Measurements from ENCODE around the gene FHIT. TPM values are rescaled to one million over a fixed set of nuclear protein-coding genes. Genes with fewer than 3 reads are reported as not detected.

The FHIT gene
- total and polyA plus RNA-seq, 10 of the 15 experiments (the other 5 are each of a cell fraction or from before 2014, with no cell fraction given): 4.2 to 14.9 (median 9.4) TPM

DNA sequence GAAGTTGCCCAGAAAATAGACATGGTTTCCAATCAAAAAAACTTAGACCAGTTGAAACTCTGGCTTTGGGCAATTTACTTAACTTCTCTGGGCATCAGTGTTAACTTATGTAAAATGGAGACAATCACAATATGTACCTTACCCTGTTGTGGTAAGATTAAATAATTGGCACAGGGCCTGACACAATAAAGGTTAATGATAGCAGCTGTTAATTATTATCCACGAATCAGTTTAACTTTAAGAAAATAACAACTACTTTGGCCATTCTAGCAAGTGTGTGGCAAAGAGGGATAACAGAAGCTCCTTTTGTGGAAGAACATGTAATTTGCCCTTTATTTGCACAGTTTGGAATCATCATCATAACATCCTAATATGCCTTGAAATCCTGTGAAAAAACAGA lies 787.6 kb downstream of the FHIT start:
- Histone ChIP-seq H3K4me3 (no peak overlapping the region), H3K4me2 (ENCODE audit: control insufficient read depth, insufficient read depth) (no peak overlapping the region), H2AFZ (ENCODE audit: control insufficient read depth, low read depth, low read length) (no peak overlapping the region), H3K4me1 (ENCODE audit: control insufficient read depth, insufficient read depth, low read length) (no peaks in the 10 kb centered on the region), H3K79me2 (ENCODE audit: control insufficient read depth, insufficient read depth, low read length) (no peaks in the 10 kb centered on the region), H3K9me3 (replicated peaks; ENCODE audit: control insufficient read depth, insufficient read depth, low read length) (no peaks in the 10 kb centered on the region), H3K27ac (ENCODE audit: control insufficient read depth, insufficient read depth) (no peak overlapping the region), H3K9ac (ENCODE audit: control insufficient read depth, insufficient read depth, low read length) (no peak overlapping the region), H3K27me3 (replicated peaks in 1 of 2; ENCODE audit: control insufficient read depth in 2 of 2, insufficient read depth in 2 of 2, low read length in 1 of 2) (no peaks in the 10 kb centered on the region), H4K20me1 (ENCODE audit: control insufficient read depth, insufficient read depth) (no peaks in the 10 kb centered on the region), H3K36me3 (ENCODE audit: control insufficient read depth in 2 of 2, insufficient read depth in 2 of 2, low read length in 1 of 2) (no peaks in the 10 kb centered on the region)
- ChIA-PET SMC1A (ENCODE audit: uncharacterized antibody, unreplicated experiment) (no interaction called here), CTCF (no interaction called here), RAD21 (ENCODE audit: unreplicated experiment) (no interaction called here), POLR2A (no interaction called here)
- FAIRE-seq (no peak), DNase-seq (ENCODE audit: low read depth, low spot score) (no peak), ATAC-seq (no peak)
- in situ Hi-C loops (cut with MboI) (no loop called here), intact Hi-C loops (cut with micrococcal nuclease; ENCODE audit: unreplicated experiment) (no loop called here)
- 0% methylated on average over 1 of the region's 1 CpG for WGBS (ENCODE audit: insufficient coverage, insufficient replicate concordance, low lambda C conversion rate, missing lambda C conversion rate)
- TF ChIP-seq BCL3 (IDR thresholded peaks at IDR 0.05; ENCODE audit: borderline replicate concordance, insufficient read depth, low read depth, low read length, poor library complexity, severe bottlenecking) (no peak), POU2F2 (IDR thresholded peaks at IDR 0.05; ENCODE audit: borderline replicate concordance, low read depth, low read length) (no peak), PRDM15 (CRISPR knock-in tag; IDR thresholded peaks at IDR 0.05) (no peak), RCOR1 (conservative IDR thresholded peaks at IDR 0.05; ENCODE audit: low read depth, low read length) (no peak), TCF7 (IDR thresholded peaks at IDR 0.05; ENCODE audit: borderline replicate concordance) (no peak), IRF5 (IDR thresholded peaks at IDR 0.05; ENCODE audit: borderline replicate concordance) (no peak), RELA (IDR thresholded peaks at IDR 0.05; ENCODE audit: borderline replicate concordance, partially characterized antibody) (no peak), CHD4 (IDR thresholded peaks at IDR 0.05) (no peak), ZBTB4 (CRISPR knock-in tag; IDR thresholded peaks at IDR 0.05) (no peak), ETV6 (conservative IDR thresholded peaks at IDR 0.05 in 1 of 2, IDR thresholded peaks at IDR 0.05 in 1 of 2; ENCODE audit: borderline replicate concordance in 1 of 2, low read depth in 1 of 2) (no peak), EGR1 (IDR thresholded peaks at IDR 0.05; ENCODE audit: borderline replicate concordance in 1 of 2, low read depth in 2 of 2, low read length in 2 of 2) (no peak)
- TF ChIP-seq, protein P1, sequence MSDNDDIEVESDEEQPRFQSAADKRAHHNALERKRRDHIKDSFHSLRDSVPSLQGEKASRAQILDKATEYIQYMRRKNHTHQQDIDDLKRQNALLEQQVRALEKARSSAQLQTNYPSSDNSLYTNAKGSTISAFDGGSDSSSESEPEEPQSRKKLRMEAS (IDR thresholded peaks at IDR 0.05; ENCODE audit: low read depth, low read length): no peak
- no TSS peak for BruUV-seq (replicated peaks)
